GM19452 (cell line): ENCODE data around the gene PRKCA.
"Not testable (repeated sequence)": the region's sequence is repeated elsewhere in the genome, so short reads cannot be mapped to it uniquely, and the experiment has no call there.

Experiments
- ATAC-seq: cut with Tn5 transposase; IDR thresholded peaks from one replicate; pipeline ENCODE4 v1.9.1; 2021; ENCODE audit not compliant: unreplicated experiment

Gene PRKCA

DNA sequence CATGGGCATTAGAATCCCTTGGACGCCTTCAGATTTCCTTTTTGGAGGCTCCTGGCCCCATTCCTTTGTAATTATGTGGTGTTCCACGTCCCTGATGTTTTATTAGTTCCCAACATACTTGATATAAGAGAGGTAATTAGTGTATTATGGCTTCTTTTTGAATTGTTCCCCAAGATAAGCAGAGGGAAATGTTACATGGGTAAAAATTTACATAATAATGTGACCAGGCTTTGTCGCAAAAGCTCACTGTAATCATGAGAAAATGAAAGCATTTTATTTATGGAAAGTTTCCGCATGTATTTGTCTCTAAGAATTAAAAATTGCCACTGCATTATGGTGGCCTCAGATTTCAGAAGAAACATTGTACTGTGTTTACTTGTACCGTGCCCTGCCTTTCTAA, 177.8 kb downstream of the PRKCA start:
- no peak for ATAC-seq

DNA sequence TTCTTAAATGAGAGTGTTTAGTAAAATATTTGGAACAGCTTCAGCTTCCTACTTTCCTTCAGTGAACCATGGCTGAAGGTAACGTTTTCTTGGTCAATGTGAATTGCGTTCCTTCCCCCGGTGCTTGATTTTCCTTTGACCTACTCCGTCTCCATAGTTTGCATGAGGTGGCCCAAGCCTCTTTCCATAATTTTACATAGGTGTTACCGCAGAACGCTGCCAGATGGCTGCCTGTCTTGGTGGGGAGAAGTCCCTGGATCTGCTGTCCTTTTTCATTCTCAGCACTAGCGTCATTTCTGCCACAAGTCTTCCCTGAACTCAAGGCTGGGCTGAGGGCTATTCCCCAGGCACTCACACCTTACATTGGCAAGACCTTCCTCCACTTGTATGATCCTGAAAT, 178.4 kb downstream of the PRKCA start:
- ATAC-seq, result no peak

- ATAC-seq, result no peak
These were observed 178.9 kb downstream of the PRKCA start for GRCh38 chr17:66481271-66481670.

DNA sequence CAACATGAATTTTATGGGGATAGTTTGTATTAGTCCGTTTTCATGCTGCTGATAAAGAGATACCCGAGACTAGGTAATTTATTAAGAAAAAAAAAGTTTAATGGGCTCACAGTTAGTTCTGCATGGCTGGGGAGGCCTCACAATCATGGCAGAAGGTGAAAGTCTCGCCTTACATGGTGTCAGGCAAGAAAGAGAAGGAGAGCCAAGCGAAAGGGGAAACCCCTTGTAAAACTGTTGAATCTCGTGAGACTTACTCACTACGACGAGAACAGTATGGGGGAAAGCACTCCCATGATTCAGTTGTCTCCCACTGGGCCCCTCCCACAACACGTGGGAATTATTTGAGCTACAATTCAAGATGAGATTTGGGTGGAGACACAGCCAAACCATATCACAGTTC, 181.5 kb downstream of the PRKCA start:
- no peak for ATAC-seq

- ATAC-seq, result no peak
These were observed 183.0 kb downstream of the PRKCA start for GRCh38 chr17:66485309-66485947.

DNA sequence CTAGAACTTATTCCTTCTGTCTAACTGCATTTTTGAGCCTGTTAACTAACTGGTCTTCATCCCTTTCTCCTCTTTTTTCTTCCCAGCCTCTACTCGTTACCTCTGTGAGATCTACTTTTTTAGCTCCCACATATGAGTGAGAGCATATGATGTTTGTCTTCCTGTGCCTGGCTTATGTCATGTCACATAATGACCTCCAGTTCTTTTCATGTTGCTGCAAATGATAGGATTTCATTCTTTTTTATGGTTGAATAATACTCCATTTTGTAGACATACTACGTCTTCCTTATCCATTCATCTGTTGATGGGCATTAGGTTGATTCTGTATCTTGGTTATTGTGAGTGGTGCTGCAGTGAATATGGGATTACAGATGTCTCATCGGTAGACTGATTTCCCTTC, 184.7 kb downstream of the PRKCA start:
- ATAC-seq, result no peak

DNA sequence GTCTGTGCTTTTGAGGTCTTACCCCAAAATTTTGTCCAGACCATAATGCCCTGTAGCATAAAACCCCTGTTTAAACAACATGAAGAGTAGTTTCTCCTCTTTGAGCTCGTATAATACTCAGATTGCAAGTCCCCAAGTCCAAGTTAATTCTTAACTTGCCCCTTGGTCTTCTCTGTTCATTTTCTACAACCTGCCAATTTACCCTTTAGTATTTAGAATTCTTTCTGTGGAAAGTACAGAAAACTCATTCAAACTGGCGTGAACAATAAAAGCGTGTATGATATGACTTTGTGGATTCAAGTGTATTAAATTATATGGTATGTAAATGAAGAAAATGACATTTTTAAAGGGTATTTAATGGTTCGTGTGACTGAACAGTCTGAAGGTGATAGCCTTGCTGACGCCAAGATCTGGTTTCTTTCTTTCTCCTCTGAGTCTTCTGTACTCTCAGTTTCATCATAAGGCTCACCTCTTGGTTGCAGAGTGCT, 185.6 kb downstream of the PRKCA start:
- ATAC-seq, result no peak

DNA sequence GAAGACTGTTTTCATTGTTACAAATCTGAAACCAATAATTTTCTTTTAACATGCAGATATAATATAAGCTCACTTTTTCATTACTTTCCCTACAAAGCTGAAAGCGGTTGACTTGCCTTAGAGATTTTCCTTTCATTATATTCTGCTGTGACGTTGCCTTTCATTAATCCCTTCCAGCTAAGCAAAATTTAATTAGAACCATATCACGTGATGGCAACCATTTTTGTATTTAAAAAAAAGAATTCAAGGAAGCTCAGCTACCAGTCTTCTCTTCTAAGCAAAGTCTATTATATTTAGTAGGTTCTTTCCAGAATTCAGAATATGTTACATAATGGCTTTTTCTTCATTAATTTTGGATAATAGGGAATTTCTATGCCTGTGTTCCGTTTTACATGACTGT, 186.5 kb downstream of the PRKCA start:
- ATAC-seq, result no peak

DNA sequence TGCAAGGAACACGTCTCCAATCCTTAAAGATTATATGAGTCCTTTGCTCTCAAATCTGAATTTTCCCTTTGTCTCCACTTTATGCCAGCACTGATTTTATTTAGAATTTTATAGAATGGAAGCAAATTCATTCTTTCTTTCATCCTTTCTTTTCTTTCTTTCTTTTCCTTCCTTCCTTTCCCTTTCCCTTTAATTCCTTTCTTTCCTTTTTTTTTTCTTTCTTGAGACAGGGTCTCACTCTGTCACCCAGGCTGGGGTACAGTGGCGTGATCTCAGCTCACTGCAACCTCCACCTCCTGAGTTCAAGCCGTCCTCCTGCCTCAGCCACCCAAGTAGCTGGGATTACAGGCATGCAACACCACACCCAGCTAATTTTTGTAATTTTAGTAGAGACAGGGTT, 187.2 kb downstream of the PRKCA start:
- not testable (repeated sequence) for ATAC-seq

DNA sequence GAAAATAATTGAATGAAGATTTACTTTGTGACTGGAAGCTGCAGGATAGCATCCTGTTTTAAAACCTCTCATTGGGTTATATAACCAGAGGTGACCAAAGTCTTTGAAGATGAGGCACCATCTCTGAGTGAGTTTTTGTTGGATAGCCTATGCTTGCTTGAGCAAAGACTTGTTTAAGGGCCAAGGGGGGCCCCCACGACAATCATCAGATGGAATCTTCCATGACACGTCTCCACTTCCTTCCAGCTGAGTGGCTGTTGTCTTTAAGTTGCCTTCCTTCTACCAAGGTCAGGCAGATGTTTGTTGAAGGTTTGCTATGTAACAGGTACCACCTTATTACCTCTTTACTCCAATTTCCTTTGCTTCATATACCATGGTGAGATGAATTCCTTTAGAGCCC, 188.8 kb downstream of the PRKCA start:
- ATAC-seq, result no peak

- ATAC-seq, result no peak
These were observed 189.3 kb downstream of the PRKCA start for GRCh38 chr17:66491665-66492064.

GRCh38 chr17:66492080-66492479, 189.7 kb downstream of the PRKCA start:
- ATAC-seq, result no peak

DNA sequence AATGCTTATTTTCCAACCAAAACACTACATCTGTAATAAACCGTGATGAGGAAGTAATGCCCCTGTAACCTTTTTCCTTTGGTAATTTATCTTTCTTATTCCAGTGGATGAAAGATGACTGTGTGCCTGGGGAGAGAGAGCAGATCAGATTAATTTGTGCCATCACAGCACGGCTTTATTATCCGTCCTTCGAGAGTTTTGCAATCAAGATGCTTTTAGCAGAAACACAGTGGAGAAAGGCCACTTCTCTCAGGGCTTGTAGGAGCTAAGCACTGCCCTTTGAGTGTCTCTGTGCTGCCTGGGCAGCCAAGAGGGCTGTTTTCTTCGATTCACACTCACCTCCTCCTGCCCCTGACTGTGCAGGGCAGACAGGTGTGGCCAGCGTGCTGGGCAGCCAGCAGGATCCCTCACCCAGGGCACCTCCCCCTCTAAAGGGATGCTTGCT, 190.2 kb downstream of the PRKCA start:
- no peak for ATAC-seq

- no peak for ATAC-seq
These were observed 191.0 kb downstream of the PRKCA start for GRCh38 chr17:66493283-66494019.

DNA sequence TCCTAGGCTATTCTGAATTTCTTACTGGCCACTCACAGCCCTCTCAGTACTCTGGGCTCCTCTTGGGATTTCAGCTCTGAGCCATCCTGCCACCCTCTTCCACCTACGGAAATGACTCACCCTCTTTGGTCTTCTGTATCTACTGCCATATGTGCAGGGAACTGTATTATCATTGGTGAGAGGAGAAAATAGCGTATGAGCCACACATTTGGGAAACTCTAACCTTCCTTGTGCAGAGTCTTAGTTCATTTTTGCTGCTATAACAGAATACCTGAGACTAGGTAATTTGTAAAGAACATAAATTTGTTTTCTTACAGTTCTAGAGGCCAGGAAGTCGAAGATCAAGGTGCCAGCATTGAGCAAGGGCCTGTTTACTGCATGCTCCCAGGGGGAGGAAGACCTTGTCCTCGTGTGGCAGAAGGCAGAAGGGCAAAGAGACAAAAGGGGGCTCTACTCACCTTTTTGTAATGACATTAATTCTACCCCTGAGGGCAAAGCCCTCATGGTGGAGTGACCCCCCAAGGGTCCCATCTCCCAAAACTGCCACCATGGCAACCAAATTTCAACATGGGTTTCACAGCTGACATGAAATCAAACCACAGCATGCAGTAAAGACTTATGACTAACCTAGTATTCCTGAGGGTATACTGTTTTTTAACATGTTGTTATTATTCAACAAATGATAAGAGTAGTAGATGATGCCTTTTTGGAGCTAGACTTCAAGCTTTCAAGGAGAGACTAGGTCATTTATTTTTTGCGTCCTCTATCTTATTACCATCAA, 191.8 kb downstream of the PRKCA start:
- ATAC-seq, result no peak

DNA sequence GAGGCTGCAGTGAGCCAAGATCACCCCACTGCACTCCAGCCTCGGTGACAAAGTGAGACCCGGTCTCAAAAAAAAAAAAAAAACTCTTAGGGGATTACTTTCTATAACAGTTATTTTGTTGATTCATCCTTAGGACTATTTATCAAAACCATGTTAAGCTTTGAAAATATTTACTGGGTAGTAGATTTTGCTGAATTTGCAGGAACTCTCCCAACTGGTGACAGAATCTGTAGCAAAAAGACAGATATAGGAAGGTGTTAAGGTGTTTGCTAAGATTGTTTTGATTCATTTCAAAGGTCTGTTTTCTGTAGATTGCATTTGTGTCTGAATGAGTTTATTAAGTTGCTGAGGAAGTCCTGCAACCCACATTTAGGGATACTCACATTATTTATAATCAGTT, 192.6 kb downstream of the PRKCA start:
- no peak for ATAC-seq

GRCh38 chr17:66496306-66496705, 193.9 kb downstream of the PRKCA start:
- ATAC-seq, result no peak

GRCh38 chr17:66498580-66498979, 196.2 kb downstream of the PRKCA start:
- ATAC-seq, result no peak

GRCh38 chr17:66506641-66507040, 204.2 kb downstream of the PRKCA start:
- ATAC-seq, result no peak

DNA sequence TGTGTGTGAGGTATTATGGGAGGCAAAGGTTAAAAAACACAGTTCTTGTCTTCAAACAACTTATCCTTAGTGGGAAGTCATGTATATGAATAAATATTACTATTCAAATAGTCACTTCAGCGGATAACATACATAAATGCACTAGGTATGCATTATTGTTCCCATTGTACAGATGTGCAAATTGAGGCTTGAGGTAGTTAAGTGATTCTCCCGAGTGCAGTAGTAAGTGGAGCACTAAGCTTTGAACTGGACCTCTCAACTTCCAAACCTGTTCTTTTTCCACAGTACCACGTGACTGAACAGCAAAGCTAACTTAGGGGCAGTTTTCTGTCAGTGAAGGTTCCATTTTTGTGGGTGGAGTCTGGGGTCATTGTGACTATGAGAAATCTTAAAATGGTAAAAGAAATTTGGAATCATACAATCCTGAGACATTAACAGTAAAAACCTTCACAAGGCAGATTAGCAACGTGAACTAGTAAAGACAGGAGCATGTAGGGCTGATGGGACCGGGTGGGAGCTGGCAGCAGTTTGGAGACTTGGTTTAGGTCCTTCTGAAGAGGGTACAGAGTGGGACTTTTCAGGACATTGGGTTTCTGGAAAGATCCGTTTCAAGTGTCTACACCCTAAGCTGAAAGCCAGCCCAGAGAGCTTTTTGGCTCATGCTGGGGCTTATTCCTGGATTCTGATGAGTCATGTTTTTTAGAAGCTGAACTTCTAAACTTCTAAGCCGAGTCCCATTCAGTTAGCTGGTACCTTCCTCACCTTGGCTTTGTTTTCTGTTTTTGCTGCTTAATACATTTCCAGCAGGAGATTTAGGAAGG, 204.9 kb downstream of the PRKCA start:
- no peak for ATAC-seq
